Hair follicular keratinocyte (primary cell): ENCODE measurements around the gene TRIOBP. TPM values are rescaled to one million over a fixed set of nuclear protein-coding genes. Genes with fewer than 3 reads are reported as not detected.

Source experiments
- total RNA-seq: library from RNA; depleted of rRNA; stranded (reverse); fragments of >200 nt; gene quantifications from 2 replicates; pipeline ENCODE4 v1.2.3, GENCODE V29; 2015

TRIOBP gene, protein sequence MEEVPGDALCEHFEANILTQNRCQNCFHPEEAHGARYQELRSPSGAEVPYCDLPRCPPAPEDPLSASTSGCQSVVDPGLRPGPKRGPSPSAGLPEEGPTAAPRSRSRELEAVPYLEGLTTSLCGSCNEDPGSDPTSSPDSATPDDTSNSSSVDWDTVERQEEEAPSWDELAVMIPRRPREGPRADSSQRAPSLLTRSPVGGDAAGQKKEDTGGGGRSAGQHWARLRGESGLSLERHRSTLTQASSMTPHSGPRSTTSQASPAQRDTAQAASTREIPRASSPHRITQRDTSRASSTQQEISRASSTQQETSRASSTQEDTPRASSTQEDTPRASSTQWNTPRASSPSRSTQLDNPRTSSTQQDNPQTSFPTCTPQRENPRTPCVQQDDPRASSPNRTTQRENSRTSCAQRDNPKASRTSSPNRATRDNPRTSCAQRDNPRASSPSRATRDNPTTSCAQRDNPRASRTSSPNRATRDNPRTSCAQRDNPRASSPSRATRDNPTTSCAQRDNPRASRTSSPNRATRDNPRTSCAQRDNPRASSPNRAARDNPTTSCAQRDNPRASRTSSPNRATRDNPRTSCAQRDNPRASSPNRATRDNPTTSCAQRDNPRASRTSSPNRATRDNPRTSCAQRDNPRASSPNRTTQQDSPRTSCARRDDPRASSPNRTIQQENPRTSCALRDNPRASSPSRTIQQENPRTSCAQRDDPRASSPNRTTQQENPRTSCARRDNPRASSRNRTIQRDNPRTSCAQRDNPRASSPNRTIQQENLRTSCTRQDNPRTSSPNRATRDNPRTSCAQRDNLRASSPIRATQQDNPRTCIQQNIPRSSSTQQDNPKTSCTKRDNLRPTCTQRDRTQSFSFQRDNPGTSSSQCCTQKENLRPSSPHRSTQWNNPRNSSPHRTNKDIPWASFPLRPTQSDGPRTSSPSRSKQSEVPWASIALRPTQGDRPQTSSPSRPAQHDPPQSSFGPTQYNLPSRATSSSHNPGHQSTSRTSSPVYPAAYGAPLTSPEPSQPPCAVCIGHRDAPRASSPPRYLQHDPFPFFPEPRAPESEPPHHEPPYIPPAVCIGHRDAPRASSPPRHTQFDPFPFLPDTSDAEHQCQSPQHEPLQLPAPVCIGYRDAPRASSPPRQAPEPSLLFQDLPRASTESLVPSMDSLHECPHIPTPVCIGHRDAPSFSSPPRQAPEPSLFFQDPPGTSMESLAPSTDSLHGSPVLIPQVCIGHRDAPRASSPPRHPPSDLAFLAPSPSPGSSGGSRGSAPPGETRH (N-terminal part only)
- total RNA-seq: 43.3 and 43.4 TPM in 2 replicates

DNA sequence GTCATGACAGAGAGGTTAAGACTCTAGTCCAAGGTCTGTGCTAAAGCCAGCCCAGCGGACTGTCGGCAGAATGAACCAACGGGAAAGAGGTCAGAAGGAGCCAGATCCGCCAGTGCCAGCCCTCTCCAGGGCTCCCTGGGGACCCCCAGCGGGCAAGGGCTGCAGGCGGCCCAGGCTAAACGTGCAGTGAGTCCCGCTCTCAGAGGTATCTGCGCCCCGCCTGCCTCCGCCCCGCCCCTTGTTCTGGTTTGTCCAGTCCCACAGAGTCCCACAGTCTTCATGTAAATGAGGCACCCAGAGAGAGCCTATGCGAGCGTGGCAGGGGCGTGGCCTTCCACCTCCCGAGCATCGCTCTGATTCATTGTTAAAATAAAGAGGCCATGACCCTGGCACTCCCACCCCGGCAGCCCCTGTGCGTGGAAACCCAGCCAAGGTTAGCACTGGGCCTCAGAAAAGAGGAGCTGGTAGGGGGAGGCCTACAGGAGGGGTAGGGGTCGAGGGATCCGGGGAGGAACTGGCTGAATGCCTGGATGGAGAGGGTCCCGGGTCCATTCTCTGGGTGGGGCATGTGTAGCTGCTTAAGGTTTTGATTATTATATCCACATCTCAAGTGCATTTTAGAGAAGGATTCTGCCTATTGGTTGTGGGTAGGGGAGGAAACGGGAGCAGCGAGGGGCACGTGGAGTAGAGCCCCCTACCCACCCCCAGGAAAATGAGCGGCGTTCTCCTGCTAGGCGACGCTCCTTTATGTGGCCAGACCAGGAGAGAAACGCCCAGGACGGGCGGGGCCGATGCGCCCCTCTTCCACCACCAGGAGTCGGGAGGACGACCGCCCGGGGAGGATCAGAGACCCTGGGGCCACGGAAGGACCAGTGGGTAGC lies at the start of gene TRIOBP:
TSS of gene TRIOBP (plus strand) at position 392 of the 881 bp plus-strand sequence. CDS start 4,318 bp downstream, outside the sequence.

DNA sequence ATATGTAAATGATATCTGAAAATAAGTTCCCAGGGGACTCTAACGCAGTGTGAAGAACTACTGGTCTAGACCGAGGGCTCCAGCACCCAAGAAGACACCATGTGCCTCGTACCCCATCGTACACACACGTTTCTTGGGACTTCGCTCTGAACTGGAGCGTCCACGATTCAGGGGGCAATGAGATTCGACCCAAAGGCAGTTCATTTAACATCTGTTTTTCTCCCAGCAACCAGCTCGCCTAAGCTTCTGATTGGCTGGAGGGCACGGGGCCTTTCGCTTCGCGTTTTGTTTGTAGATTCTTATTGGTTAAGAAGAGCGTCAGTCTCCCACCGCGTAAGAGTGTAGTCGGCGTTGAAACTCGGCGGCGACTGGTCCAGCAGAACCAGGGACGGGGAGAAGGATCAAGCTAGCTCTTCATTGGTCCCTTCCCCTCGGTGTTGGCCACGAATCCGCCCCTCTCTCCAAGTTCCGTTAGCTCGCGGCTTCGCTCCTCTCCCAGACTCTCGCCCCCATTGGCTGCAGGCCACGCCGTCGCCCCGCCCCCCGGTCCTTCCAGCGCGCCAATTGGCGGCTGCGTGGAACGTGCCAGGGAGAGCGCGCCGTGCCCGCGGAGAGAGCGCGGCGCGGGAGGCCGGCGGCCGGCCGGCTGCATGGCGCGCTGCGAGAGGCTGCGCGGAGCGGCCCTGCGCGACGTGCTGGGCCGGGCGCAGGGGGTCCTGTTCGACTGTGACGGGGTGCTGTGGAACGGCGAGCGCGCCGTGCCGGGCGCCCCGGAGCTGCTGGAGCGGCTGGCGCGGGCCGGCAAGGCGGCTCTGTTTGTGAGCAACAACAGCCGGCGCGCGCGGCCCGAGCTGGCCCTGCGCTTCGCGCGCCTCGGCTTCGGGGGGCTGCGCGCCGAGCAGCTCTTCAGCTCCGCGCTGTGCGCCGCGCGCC lies 38.4 kb upstream of the TRIOBP start, which contains the start of gene PDXP:
TSS of gene PDXP (plus strand) at position 591 of the 933 bp plus-strand sequence. CDS start at position 651, 60 bp downstream.

GRCh38 chr22:37674951-37675929 lies 21.6 kb upstream of the TRIOBP start, which contains the start of gene LGALS1:
TSS of gene LGALS1 (plus strand) at chr22:37675636. CDS start at chr22:37675703, 67 bp downstream.

DNA sequence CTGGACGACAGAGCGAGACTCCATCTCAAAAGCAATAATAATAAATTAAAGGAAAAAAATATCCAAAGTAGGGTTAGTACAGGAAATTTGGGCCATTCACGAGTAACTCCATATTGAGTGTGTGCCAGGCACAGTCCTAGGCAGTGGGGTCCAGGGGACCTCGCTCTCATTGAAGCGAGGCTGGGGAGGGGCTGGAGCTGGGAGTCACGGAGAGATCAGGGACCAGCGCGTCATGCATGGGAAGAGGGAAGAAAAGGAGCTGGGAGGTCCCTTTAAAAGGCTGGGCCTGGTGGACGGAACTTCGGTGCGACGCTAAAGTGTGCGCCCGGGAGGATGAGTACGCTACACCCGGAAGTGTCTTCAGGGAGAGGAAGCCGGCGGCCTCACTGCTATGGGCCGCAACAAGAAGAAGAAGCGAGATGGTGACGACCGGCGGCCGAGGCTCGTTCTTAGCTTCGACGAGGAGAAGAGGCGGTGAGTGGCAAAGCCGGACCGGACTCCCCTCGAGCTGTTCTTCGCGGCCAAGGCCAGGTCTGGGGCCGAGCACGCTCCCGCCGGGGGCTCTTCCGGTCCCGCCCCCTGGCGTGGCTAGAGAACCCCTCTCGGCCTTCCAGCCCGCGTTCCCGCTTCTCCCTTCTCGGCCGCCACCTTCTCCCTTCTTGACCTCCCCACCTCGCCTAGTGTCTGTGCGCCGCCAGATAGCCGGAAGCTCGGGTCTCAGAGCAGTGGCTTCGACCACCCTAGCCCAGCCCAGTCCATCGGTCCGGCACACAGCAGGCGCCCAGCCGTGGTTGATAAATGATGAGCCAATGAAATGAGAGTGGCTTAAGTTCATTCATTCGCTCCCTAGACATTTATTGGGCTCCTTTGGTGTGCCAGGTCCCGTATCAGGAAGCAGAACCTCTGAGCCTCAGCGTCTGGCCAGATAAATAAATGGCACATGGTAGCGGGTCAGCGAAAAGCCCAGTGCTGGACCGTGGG lies 10.6 kb upstream of the TRIOBP start, which contains the start of gene NOL12:
TSS of gene NOL12 (plus strand) at position 342 of the 981 bp plus-strand sequence. CDS start at position 392, 50 bp downstream.

GRCh38 chr22:37807410-37808293 lies 110.8 kb downstream of the TRIOBP start, which contains the start of gene GCAT:
TSS of gene GCAT (plus strand) at chr22:37807934. CDS start at chr22:37807968, 34 bp downstream.

DNA sequence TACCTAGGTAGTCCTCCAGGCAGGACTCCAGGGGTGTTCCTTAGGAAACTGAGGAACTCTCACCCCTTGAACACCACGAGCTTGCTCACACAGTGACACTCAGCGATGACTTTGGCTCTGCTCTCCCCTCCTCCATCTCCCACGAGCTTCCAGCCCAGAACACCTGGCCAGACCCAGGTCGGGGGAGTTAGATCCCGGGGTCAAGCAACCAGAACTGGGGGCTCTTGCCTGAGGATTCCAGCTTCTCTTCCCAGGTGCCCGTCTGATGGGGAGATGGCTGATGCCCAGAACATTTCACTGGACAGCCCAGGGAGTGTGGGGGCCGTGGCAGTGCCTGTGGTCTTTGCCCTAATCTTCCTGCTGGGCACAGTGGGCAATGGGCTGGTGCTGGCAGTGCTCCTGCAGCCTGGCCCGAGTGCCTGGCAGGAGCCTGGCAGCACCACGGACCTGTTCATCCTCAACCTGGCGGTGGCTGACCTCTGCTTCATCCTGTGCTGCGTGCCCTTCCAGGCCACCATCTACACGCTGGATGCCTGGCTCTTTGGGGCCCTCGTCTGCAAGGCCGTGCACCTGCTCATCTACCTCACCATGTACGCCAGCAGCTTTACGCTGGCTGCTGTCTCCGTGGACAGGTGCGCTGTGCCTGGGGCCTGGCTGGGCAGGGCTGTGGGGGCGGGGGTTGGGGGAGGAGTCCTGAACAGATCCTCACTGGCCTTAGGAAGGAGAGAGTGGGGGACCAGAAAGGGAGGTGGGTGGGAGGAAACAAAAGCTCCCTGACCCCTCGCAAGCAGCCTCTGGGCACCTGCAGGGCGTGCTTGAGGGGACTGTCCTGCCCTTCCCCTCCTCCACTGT lies 126.5 kb downstream of the TRIOBP start, which contains the start of gene GALR3:
TSS of gene GALR3 (plus strand) at position 249 of the 852 bp plus-strand sequence. CDS start at position 274, 25 bp downstream.

Other genes with a start within 250 kb of the TRIOBP start
- 2.5 and 4.0 TPM in 2 replicates for gene MFNG, start 210.7 kb upstream of the TRIOBP start, total RNA-seq
- 67.6 and 88.3 TPM in 2 replicates for gene CARD10, start 177.6 kb upstream of the TRIOBP start, total RNA-seq
- gene CDC42EP1, start 136.6 kb upstream of the TRIOBP start, total RNA-seq: 54.1 and 65.0 TPM in 2 replicates
- gene LGALS2, start 117.0 kb upstream of the TRIOBP start, total RNA-seq: not detected in 2 replicates
- gene GGA1, start 88.2 kb upstream of the TRIOBP start, total RNA-seq: 31.7 and 49.1 TPM in 2 replicates
- 59.8 and 60.1 TPM in 2 replicates for gene SH3BP1, start 57.4 kb upstream of the TRIOBP start, total RNA-seq
- gene PDXP, start 38.3 kb upstream of the TRIOBP start, total RNA-seq: 5.9 and 13.7 TPM in 2 replicates
- 4,087 and 4,639 TPM in 2 replicates for gene LGALS1, start 21.4 kb upstream of the TRIOBP start, total RNA-seq
- 18.6 and 38.7 TPM in 2 replicates for gene NOL12, start 10.7 kb upstream of the TRIOBP start, total RNA-seq
- gene GCAT, start 110.9 kb downstream of the TRIOBP start, total RNA-seq: 28.8 and 40.2 TPM in 2 replicates
- gene GALR3, start 126.3 kb downstream of the TRIOBP start, total RNA-seq: not detected in 2 replicates
- 41.6 and 43.0 TPM in 2 replicates for gene ANKRD54, start 147.3 kb downstream of the TRIOBP start, total RNA-seq
- gene EIF3L, start 152.4 kb downstream of the TRIOBP start, total RNA-seq: 333 and 393 TPM in 2 replicates
- gene MICALL1, start 209.2 kb downstream of the TRIOBP start, total RNA-seq: 105 and 126 TPM in 2 replicates